GM23338 (cell line): ENCODE results near the gene MESD. TPM values are rescaled to one million over a fixed set of nuclear protein-coding genes. Genes with fewer than 3 reads are reported as not detected.

ENCODE experiments used
- ATAC-seq: fragments of 200-7000 bp; cut with Tn5 transposase; 3 replicates; pipeline ENCODE4 v1.9.1; 2020
- DNase-seq: peaks from one replicate; pipeline ENCODE4 v3.0.0-alpha.2; 2015; ENCODE audit warnings: low spot score
- H2AFZ ChIP-seq: fragments of 200-600 bp; sonication (generic); 2 replicates; pipeline ENCODE4 v1.8.0; 2016; ENCODE audit warnings: antibody characterized with exemption, mild to moderate bottlenecking, moderate library complexity
- H3F3A ChIP-seq: fragments of 200-600 bp; sonication (generic); replicated peaks from 2 replicates; pipeline ENCODE4 v1.8.0; 2017; ENCODE audit warnings: antibody characterized with exemption, mixed run types, low read depth
- H3K27ac ChIP-seq: fragments of 200-600 bp; sonication (generic); 2 replicates; pipeline ENCODE4 v1.6.1; 2016; ENCODE audit warnings: low read depth
- H3K27me3 ChIP-seq: fragments of 200-600 bp; sonication (generic); 2 replicates; pipeline ENCODE4 v1.8.0; 2016; ENCODE audit warnings: mild to moderate bottlenecking, mixed run types, moderate library complexity; ENCODE audit not compliant: insufficient read depth
- H3K36me3 ChIP-seq: fragments of 200-600 bp; sonication (generic); 2 replicates; pipeline ENCODE4 v1.8.0; 2016; ENCODE audit warnings: mild to moderate bottlenecking; ENCODE audit not compliant: insufficient read depth
- H3K4me1 ChIP-seq: fragments of 200-600 bp; sonication (generic); 2 replicates; pipeline ENCODE4 v1.8.0; 2016; ENCODE audit warnings: mild to moderate bottlenecking, moderate library complexity; ENCODE audit not compliant: insufficient read depth
- H3K4me2 ChIP-seq: fragments of 200-600 bp; sonication (generic); 2 replicates; pipeline ENCODE4 v1.7.1; 2017; ENCODE audit warnings: mixed run types
- H3K4me3 ChIP-seq: fragments of 200-600 bp; sonication (generic); 2 replicates; pipeline ENCODE4 v1.6.1; 2016; ENCODE audit warnings: mixed run types
- H3K79me2 ChIP-seq: fragments of 200-600 bp; sonication (generic); replicated peaks from 2 replicates; pipeline ENCODE4 v1.8.0; 2017; ENCODE audit warnings: mild to moderate bottlenecking; ENCODE audit not compliant: insufficient read depth
- H3K9me2 ChIP-seq: fragments of 200-600 bp; sonication (generic); 2 replicates; pipeline ENCODE4 v1.8.0; 2017; ENCODE audit not compliant: insufficient read depth
- H4K20me1 ChIP-seq: fragments of 200-600 bp; sonication (generic); replicated peaks from 2 replicates; pipeline ENCODE4 v1.8.0; 2017; ENCODE audit warnings: mild to moderate bottlenecking; ENCODE audit not compliant: insufficient read depth
- H3K27ac Mint-ChIP-seq: 2 replicates; pipeline ENCODE4 v1.8.0; 2020; ENCODE audit warnings: inconsistent platforms, mild to moderate bottlenecking, moderate library complexity, mixed read lengths
- H3K27me3 Mint-ChIP-seq: 3 replicates; pipeline ENCODE4 v1.8.0; 2022; ENCODE audit warnings: low read depth, mild to moderate bottlenecking, moderate library complexity, mixed read lengths, inconsistent platforms; ENCODE audit not compliant: insufficient read depth, poor library complexity
- H3K36me3 Mint-ChIP-seq: 3 replicates; pipeline ENCODE4 v1.8.0; 2021; ENCODE audit warnings: low read depth, mild to moderate bottlenecking, inconsistent platforms, moderate library complexity, mixed read lengths
- H3K4me1 Mint-ChIP-seq: 3 replicates; pipeline ENCODE4 v1.8.0; 2020; ENCODE audit warnings: mild to moderate bottlenecking, inconsistent platforms, mixed read lengths
- H3K4me3 Mint-ChIP-seq: 3 replicates; pipeline ENCODE4 v1.8.0; 2021; ENCODE audit warnings: moderate library complexity, mild to moderate bottlenecking, inconsistent platforms, mixed read lengths
- H3K9me3 Mint-ChIP-seq: 3 replicates; pipeline ENCODE4 v1.8.0; 2020; ENCODE audit warnings: moderate library complexity, mild to moderate bottlenecking, inconsistent platforms, mixed read lengths
- CREB1 ChIP-seq: fragments of 250-450 bp; sonication (Bioruptor Pico); IDR thresholded peaks from 2 replicates; pipeline ENCODE4 v1.5.0; 2020; ENCODE audit warnings: low read depth, mild to moderate bottlenecking, moderate library complexity
- ETS1 ChIP-seq: IDR thresholded peaks from 2 replicates; pipeline ENCODE4 v1.6.1; 2016; ENCODE audit warnings: antibody characterized with exemption
- EZH2 ChIP-seq: fragments of 200-600 bp; sonication (generic); IDR thresholded peaks from one replicate; pipeline ENCODE4 v1.8.0; 2017; ENCODE audit warnings: antibody characterized with exemption, mild to moderate bottlenecking, low read depth; ENCODE audit not compliant: unreplicated experiment
- NANOG ChIP-seq: IDR thresholded peaks from 2 replicates; pipeline ENCODE4 v1.6.1; 2016; ENCODE audit warnings: antibody characterized with exemption, borderline replicate concordance
- POLR2AphosphoS5 ChIP-seq: IDR thresholded peaks from 2 replicates; pipeline ENCODE4 v1.6.1; 2016; ENCODE audit warnings: antibody characterized with exemption, low read depth
- ZNF114 ChIP-seq: fragments of 250-450 bp; sonication (Bioruptor Pico); IDR thresholded peaks from 2 replicates; pipeline ENCODE4 v1.5.0; 2020; ENCODE audit warnings: mild to moderate bottlenecking, moderate library complexity
- ZNF331 ChIP-seq: fragments of 250-450 bp; sonication (Bioruptor Pico); IDR thresholded peaks from 2 replicates; pipeline ENCODE4 v1.5.0; 2020; ENCODE audit warnings: low read depth, mild to moderate bottlenecking, moderate library complexity
- ZNF462 ChIP-seq: fragments of 250-450 bp; sonication (Bioruptor Pico); IDR thresholded peaks from 2 replicates; pipeline ENCODE4 v1.5.0; 2020; ENCODE audit warnings: mild to moderate bottlenecking, moderate library complexity
- polyA plus RNA-seq: library from polyadenylated mRNA; unstranded; fragments of >200 nt; fragmentation: Nextera tagmentation; extraction: Ambion mirVana; gene quantifications from 2 replicates; pipeline ENCODE4 v1.2.1, GENCODE V29; 2016
- total RNA-seq: library from RNA; depleted of rRNA; stranded (reverse); fragments of >200 nt; shearing (Covaris generic); gene quantifications from 2 replicates; pipeline ENCODE4 v1.2.3, GENCODE V29; 2014

Gene MESD
- total and polyA plus RNA-seq, 2 experiments from 2014 or later: 25.6 to 52.7 TPM

- H3K27ac Mint-ChIP-seq: 0 out of 2 replicates have a peak overlapping the region, but pooled peaks have one; percentile 86
Observed at GRCh38 chr15:80999623-81000036, 10.0 kb upstream of the MESD start.

More at GRCh38 chr15:80999623-81000036, 10.0 kb upstream of the MESD start:
- Histone ChIP-seq H3F3A (no peaks in the 10 kb centered on the region), H4K20me1 (peaks cover 10% of the 10 kb centered on the region; the same call in 1 of the 2 replicates), H3K4me3 (peak overlapping the region; percentile 86), H3K36me3 (no peaks in the 10 kb centered on the region), H3K4me1 (peaks cover 12% of the 10 kb centered on the region), H2AFZ (no peak overlapping the region), H3K4me2 (peak overlapping the region; percentile 90), H3K9me2 (no peaks in the 10 kb centered on the region), H3K27ac (no peak overlapping the region), H3K27me3 (peaks cover 37% of the 10 kb centered on the region), H3K79me2 (peaks cover 13% of the 10 kb centered on the region)
- Mint-ChIP-seq H3K27me3 (peaks cover 10% of the 10 kb centered on the region), H3K9me3 (no peaks in the 10 kb centered on the region), H3K4me1 (peaks cover 15% of the 10 kb centered on the region), H3K4me3 (peak overlapping the region; percentile 92), H3K36me3 (peaks cover 10% of the 10 kb centered on the region)
- ATAC-seq (no peak), DNase-seq (peak; percentile 48)
- TF ChIP-seq ETS1: no peak
- no peak for TF ChIP-seq ZNF331 (CRISPR knock-in tag)
- TF ChIP-seq CREB1 (CRISPR knock-in tag): no peak
- no peak for TF ChIP-seq ZNF462 (CRISPR knock-in tag)
- no peak for TF ChIP-seq ZNF114
- no peak for TF ChIP-seq POLR2AphosphoS5
- TF ChIP-seq EZH2: no peak
- no peak for TF ChIP-seq NANOG
